Fibroblast of peridontal ligament (primary cell): Measurements from ENCODE around the gene KYAT1.

ENCODE experiments used
- DNase-seq: peaks from one replicate; pipeline ENCODE4 v3.0.0-alpha.2; 2010; ENCODE audit errors: extremely low read depth

The KYAT1 gene

DNA sequence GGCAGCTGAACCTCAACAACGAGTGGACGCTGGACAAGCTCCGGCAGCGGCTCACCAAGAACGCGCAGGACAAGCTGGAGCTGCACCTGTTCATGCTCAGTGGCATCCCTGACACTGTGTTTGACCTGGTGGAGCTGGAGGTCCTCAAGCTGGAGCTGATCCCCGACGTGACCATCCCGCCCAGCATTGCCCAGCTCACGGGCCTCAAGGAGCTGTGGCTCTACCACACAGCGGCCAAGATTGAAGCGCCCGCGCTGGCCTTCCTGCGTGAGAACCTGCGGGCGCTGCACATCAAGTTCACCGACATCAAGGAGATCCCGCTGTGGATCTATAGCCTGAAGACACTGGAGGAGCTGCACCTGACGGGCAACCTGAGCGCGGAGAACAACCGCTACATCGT lies 26.6 kb upstream of the KYAT1 start:
- no peak for DNase-seq

GRCh38 chr9:128906741-128907140 lies 25.0 kb upstream of the KYAT1 start:
- no peak for DNase-seq

- DNase-seq = no peak
These were observed 24.2 kb upstream of the KYAT1 start for GRCh38 chr9:128905964-128906363.

DNA sequence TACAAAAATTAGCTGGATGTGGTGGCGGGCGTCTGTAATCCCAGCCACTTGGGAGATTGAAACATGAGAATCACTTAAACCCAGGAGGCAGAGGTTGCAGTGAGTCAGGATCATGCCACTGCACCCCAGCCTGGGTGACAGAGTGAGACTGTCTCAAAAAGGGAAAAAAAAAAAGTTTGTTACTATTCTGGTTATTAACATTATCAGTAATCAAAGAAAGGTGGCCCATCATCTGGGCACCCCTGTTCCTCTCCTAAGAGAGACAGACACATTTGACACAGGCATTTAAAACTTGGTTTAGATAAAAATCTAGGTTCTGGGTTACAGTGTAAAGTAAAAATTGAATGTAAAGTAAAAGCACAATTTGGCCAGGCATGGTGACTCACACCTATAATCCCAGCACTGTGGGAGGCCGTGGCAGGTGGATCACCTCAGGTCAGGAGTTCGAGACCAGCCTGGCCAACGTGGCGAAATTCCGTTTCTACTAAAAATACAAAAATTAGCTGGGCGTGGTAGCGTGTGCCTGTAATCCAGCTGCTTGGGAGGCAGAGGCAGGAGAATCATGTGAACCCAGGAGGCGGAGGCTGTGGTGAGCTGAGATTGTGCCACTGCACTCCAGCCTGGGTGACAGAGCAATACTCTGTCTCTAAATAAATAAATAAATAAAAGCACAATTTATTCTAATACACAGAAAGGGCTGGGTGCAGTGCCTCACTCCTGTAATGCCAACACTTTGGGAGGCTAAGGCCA lies 22.3 kb upstream of the KYAT1 start:
- DNase-seq = no peak

DNA sequence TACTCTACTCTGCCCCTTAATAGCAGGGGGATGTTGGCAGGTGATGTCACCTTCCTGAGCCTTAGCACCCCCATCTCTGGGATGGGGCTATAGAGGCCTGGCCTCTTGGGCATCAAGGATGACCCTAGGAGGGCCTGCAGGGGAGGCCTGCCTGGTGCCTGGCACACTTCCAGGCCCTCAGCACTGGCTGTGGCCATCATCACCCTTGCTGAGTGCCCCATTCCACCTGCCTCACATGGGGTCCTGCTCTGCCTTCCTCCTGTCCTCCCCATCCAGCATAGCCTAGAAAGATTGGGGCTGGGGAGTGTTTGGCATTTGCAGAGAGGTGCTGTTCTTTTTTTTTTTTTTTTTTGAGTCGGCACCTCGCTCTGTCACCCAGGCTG lies 21.3 kb upstream of the KYAT1 start:
- DNase-seq = no peak

DNA sequence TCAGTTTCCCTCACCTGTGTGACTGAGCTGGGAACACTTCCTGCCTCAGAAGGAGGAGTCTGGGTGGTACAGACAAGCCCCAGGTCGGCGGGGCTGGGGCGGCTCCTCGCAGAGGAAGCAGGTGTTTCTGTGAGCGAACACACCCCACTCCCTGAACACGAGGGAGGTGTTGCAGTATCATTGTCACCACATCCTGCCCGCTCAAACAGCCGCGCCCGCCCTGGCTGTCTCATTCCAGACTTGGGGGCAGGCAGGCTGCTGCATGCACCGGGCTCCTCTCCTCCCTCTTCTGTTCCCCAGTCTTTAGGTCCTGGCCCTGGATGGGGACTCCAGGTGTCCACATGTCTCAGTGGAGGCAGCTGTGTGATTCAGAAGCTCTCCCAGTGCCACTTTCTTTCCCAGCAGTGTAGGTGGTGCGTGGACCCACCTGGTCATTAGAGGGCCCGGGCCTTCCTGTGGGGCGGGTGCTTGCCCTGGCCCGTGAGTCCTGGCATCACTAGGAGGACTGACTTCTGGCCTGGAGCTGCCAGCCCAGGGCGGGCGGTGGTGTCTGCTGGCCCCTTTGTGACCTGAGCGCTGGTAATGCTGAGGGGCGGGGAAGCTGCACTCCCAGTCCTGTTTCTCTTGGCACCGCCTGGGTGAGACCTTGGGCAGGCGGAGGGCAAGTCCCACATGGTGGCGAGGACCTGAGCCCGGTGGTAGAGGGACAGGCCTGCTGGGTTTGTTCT lies 20.8 kb upstream of the KYAT1 start:
- DNase-seq = no peak

DNA sequence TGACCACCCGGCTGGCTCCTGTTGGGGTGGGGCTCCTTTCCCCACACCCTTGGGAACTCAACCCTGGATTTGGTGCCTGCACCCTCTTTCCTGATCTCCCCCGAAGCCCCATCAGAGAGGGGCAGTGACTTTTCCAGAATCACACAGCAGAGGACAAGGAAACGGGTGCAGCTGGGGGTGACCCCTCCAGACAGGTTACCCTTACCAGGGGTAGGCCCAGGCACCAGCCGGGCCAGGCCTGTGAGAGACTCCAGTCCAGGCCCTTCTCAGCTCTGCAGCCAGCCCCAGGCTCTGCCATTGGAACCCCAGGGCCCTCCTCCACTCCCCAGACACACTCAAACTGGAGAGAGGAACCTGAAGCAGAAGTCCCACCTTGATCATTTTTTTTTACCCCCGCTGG lies 20.1 kb upstream of the KYAT1 start:
- DNase-seq = no peak

GRCh38 chr9:128901379-128901778 lies 19.6 kb upstream of the KYAT1 start:
- DNase-seq = no peak

DNA sequence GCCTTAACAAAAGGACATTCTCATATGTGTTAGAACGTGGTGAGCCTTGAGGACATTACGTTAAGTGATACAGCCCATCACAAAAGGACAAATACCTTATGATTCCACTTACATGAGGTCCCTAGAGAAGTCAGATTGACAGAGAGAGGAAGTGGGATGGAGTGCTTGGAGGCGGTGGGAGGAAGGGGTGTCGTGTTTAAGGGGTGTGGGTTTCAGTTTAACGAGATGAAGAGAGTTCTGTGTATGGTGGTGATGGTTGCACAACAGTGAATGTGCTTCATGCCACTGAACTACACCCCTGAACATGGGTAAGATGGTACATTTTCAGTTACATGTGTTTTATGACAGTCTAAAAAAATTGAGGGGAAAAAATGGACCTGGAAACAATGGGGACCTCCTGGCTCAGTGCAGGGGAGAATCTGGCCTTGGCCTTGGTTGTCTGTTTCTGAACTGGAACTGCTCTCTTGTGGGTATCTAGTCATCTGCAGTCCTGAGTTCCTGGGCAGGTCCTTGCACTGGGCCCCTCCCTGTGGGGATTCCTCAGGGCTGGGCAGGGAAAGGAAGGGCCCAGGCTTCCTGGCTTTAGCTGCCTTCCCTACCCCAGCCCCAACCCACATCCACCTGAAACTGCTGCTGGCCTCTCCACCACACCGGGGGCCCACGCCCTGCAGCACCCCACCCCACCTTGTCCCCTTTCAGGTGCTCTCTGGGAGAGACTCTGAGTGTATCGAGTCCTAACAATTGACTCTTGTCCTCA lies 18.0 kb upstream of the KYAT1 start:
- no peak for DNase-seq

DNA sequence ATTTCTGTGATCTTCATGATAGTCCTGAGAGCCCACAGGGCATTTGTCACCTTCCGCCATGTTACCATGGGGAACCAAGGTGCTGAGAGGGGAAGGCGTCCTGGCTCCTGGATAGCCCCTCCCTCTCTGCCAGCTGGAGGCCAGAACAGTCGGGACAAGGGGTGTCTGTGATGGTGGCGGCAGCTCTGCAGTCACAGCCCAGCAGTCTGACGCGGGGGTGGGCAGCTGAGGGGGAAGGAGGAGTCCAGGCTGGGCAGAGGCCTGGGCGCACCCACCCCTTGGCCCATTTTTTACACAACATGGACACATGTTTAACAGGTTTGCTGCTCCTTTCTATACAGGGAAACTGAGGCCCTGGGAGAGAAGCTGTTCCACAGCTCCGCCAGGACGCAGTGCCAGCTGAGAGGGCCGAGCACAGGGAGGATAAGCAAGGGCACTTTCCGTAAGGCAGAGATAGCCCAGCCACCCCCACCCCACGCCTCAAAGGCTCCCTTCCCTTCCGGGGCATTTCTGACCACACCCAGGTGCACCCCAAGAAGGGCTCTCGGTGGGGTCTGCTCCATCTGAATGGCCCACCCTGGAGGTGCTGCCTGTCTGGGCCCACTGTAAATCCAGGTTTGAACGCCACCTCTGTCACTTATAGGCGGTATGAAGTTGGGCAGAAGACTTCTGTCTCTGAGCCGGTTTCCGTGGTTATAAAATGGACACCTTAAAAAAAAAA lies 17.3 kb upstream of the KYAT1 start:
- no peak for DNase-seq

- no peak for DNase-seq
These were observed 16.6 kb upstream of the KYAT1 start for GRCh38 chr9:128898382-128898781.

GRCh38 chr9:128895556-128895955 lies 13.8 kb upstream of the KYAT1 start:
- no peak for DNase-seq

GRCh38 chr9:128894764-128895163 lies 13.0 kb upstream of the KYAT1 start:
- no peak for DNase-seq

DNA sequence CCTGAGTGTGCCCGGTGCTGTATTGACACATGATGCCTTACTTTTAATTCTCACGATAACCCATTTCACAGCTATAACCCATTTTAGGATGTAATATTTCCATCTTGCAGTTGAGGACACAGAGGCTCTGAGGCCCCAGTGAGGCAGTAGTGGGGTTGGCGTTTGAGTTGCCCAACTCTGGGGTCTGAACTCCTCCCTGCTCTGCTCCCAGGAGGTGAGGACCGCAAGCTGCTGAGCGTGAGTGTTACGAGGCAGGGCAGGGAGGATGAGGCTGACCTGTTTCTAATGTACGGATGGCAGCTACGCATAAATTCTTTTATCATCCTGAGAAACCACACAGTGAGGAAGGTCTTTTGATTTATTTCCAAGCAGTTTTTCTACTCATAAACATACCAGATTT lies 11.6 kb upstream of the KYAT1 start:
- no peak for DNase-seq

DNA sequence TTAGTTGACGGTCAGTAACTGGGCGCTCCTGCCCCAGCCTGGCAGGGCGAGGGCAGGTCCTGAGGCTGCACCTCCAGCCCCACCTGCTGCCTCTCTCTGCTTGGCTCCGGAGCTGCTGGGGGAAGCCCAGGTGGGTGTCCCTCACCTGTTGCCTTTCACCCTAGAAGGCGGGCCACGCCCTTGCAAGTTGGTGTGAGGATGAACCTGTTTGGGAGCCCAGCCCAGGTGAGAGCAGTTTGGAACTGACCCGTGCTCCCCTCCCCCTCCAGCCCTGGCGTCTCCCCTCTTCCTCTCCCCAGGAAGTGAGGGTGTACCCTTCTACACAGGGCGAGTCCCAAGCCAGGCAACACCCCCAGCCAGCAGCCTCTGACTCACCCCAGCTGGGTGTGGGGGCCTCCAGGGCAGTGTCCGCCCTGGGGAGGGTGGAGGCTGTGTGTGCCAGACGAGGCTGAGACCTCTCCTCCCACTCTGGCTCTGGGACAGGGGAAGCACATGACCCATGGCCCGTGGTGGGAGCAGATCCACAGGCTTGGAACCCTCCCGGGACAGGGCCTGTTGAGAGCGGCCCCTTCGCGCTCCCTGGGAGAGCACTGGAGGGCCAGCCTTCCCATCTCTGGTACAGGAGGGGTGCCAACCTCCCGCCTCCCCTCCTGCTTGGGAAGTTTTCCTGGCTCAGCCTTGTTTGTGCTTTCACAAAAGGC lies 10.6 kb upstream of the KYAT1 start:
- peak; percentile 93 for DNase-seq

DNA sequence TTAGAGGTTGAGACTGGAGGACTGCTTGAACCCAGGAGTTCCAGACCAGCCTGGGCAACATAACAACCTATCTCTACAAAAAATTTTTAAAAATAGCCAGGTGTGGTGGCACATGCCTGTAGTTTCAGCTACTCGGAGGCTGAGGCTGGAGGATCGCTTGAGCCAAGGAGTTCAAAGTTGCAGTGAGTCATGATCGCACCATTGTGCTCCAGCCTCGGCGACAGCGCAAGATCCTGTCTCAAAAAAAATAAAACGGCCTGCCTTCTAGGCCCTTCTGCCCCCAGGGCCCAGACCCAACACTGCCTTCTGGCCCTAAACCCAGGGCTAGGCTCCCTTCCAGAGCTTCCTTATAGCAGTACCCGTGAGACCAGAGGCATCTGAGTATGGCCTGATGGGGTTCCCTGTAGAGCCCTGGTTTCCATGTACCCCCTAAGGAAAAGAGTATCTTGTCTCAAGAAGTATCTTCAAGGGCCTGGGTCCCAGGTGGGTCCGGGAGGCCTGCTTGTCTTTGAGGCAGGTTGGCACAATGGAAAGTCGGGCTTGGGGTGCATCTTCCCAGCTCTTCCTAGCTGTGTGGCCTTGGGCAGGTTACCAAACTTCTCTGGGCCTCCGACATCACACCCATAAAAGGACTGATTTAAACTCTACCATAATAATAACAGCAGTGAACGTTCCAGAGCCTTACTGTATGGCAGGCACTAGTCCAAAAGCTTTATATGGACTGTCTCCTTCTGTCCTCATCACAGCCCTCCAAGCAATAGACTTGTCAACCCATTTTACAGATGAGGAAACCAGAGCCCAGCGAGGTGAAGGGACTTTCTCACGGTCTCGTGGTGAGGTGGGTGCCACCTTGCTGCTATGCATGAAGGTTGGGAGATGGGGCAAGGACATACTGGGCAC lies 9.8 kb upstream of the KYAT1 start:
- no peak for DNase-seq

- DNase-seq = no peak
These were observed 6.2 kb upstream of the KYAT1 start for GRCh38 chr9:128887914-128888350.

GRCh38 chr9:128887049-128887448 lies 5.3 kb upstream of the KYAT1 start:
- DNase-seq = no peak

DNA sequence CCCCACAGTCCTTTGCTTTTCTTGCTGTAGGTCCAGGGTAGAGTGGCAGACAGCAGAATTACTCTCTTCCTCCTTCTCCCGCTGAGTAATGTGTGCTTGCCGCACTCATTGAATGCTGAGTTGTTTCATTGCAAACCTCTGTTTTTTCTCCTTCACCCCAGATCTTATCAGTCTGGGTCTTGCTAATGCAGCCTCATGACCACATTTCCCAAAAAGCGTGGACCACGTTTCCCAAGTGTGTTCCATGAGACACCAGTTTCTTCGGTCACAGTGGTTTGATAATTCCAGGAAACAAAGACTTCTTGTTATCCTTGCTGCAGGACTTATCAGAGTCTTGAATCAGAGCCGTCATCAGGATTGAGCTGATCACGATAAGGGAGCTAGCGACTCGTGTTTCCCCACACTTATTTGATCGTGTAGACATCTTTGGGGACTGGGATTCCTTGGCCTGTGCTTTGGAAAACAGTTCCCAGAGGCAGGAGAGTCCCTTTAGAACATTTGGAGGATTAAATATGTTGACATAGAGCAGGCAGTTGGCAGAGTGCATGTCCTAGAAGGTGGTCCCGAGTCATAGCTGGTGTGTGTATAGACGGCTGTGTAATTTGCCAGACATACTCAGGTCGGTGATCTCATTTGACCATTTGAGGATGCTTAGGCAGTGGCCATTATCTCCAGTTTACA lies 4.6 kb upstream of the KYAT1 start:
- no peak for DNase-seq

DNA sequence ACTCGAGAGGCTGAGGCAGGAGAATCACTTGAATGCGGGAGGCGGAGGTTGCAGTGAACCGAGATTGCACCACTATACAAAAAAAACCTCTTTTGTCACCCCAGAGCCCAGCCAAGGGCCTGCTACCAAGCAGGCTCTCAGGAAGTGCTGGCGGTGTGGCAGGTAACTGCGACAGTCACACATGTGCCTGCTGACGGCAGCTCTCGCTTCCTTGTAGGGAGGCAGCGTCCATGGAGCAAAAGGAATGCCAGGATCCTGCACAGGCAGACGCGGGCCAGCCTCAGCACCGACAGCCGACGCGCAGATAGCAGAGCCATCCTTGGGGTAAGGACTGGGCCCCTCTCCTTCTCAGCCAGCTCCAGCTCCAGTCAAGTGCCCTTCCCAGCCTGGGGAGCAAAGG lies 4.0 kb upstream of the KYAT1 start:
- no peak for DNase-seq
